Chondrocyte (in vitro differentiated cells): Measurements from ENCODE around the gene CES2. TPM values are rescaled to one million over a fixed set of nuclear protein-coding genes. Genes with fewer than 3 reads are reported as not detected.

Experiments
- DNase-seq: peaks from one replicate; pipeline ENCODE4 v3.0.0; 2021; ENCODE audit warnings: mixed read lengths, low spot score
- H3K27ac Mint-ChIP-seq: one replicate; pipeline ENCODE4 v1.8.0; 2021; ENCODE audit warnings: mild to moderate bottlenecking, moderate library complexity, mixed read lengths; ENCODE audit not compliant: unreplicated experiment
- H3K27me3 Mint-ChIP-seq: 2 replicates; pipeline ENCODE4 v1.8.0; 2021; ENCODE audit warnings: low read depth, mixed read lengths
- H3K36me3 Mint-ChIP-seq: 2 replicates; pipeline ENCODE4 v1.8.0; 2021; ENCODE audit warnings: low read depth, mixed read lengths
- H3K4me1 Mint-ChIP-seq: 2 replicates; pipeline ENCODE4 v1.8.0; 2021; ENCODE audit warnings: low read depth, mild to moderate bottlenecking, mixed read lengths
- H3K4me3 Mint-ChIP-seq: one replicate; pipeline ENCODE4 v1.8.0; 2021; ENCODE audit warnings: mild to moderate bottlenecking, moderate library complexity, mixed read lengths; ENCODE audit not compliant: unreplicated experiment
- H3K9me3 Mint-ChIP-seq: 2 replicates; pipeline ENCODE4 v1.8.0; 2021; ENCODE audit warnings: low read depth, mixed read lengths
- CTCF ChIP-seq: fragments of 200-600 bp; sonication (generic); IDR thresholded peaks from 2 replicates; pipeline ENCODE4 v1.5.0; 2021; ENCODE audit warnings: antibody characterized with exemption, mild to moderate bottlenecking, moderate library complexity
- total RNA-seq: library from RNA; stranded (reverse); gene quantifications from 3 replicates; pipeline ENCODE4 v1.2.1, GENCODE V29; 2021

Gene CES2
- total RNA-seq, 1 donor from 2014 or later, result 26.0 TPM

GRCh38 chr16:66903544-66904427, 31.5 kb upstream of the CES2 start:
- Mint-ChIP-seq H3K27me3 (peaks cover 6% of the 10 kb centered on the region), H3K36me3 (no peaks in the 10 kb centered on the region), H3K4me1 (peaks cover 48% of the 10 kb centered on the region), H3K9me3 (no peaks in the 10 kb centered on the region), H3K4me3 (no peak overlapping the region), H3K27ac (peak overlapping the region; percentile 61)
- TF ChIP-seq CTCF, result no peak
- peak; percentile 69 for DNase-seq

- H3K9me3 Mint-ChIP-seq, result no peaks in the 10 kb centered on the region
- DNase-seq, result peak; percentile 59
- no peak for TF ChIP-seq CTCF
- peaks cover 6% of the 10 kb centered on the region for H3K27me3 Mint-ChIP-seq
- H3K4me3 Mint-ChIP-seq, result no peak overlapping the region
- H3K36me3 Mint-ChIP-seq, result no peaks in the 10 kb centered on the region
- no peak overlapping the region for H3K27ac Mint-ChIP-seq
- H3K4me1 Mint-ChIP-seq, result peaks cover 43% of the 10 kb centered on the region
Observed at GRCh38 chr16:66904428-66904845, 30.9 kb upstream of the CES2 start.

- Mint-ChIP-seq H3K4me3 (peak overlapping the region; percentile 16), H3K27ac (peak overlapping the region; percentile 49), H3K9me3 (no peaks in the 10 kb centered on the region), H3K27me3 (peaks cover 6% of the 10 kb centered on the region), H3K4me1 (peaks cover 37% of the 10 kb centered on the region), H3K36me3 (no peaks in the 10 kb centered on the region)
- peak; percentile 65 for DNase-seq
- TF ChIP-seq CTCF, result no peak
Observed at GRCh38 chr16:66904846-66905632, 30.3 kb upstream of the CES2 start.

- no peak overlapping the region for H3K27ac Mint-ChIP-seq
- peaks cover 6% of the 10 kb centered on the region for H3K27me3 Mint-ChIP-seq
- peak overlapping the region; percentile 16 for H3K4me3 Mint-ChIP-seq
- peaks cover 30% of the 10 kb centered on the region for H3K4me1 Mint-ChIP-seq
- H3K36me3 Mint-ChIP-seq, result no peaks in the 10 kb centered on the region
- no peak for TF ChIP-seq CTCF
- H3K9me3 Mint-ChIP-seq, result no peaks in the 10 kb centered on the region
- DNase-seq, result peak; percentile 62
Observed at GRCh38 chr16:66905633-66906539, 29.4 kb upstream of the CES2 start.
